SK-N-MC (cell line): ENCODE data around the gene PCDH17.

Source experiments
- EZH2 ChIP-seq: fragments of 200-600 bp; sonication (generic); IDR thresholded peaks from one replicate; pipeline ENCODE4 v1.6.1; 2017; ENCODE audit warnings: antibody characterized with exemption
- POLR2AphosphoS5 ChIP-seq: IDR thresholded peaks from 2 replicates; pipeline ENCODE4 v1.6.1; 2012; ENCODE audit warnings: mild to moderate bottlenecking, low read depth, low read length, borderline replicate concordance

- TF ChIP-seq POLR2AphosphoS5 = no peak
- no peak for TF ChIP-seq EZH2
These were observed 44.0 kb downstream of the PCDH17 start for GRCh38 chr13:57675526-57675925.
